HL-60/S4 treated with retinoic acid at 250 ng/mL for 4 days and 3 days (cell line): Measurements from ENCODE around the gene CCNYL1.
"Not testable (repeated sequence)": the region's sequence is repeated elsewhere in the genome, so short reads cannot be mapped to it uniquely, and the experiment has no call there.

ENCODE experiments used
- in situ Hi-C: fragments of 300-500 bp; cut with MboI; formaldehyde crosslinking; loops from 2 replicates; pipeline ENCODE4 v1.7.0; 2022; ENCODE audit warnings: low sequenced_read_pairs

Gene CCNYL1

DNA sequence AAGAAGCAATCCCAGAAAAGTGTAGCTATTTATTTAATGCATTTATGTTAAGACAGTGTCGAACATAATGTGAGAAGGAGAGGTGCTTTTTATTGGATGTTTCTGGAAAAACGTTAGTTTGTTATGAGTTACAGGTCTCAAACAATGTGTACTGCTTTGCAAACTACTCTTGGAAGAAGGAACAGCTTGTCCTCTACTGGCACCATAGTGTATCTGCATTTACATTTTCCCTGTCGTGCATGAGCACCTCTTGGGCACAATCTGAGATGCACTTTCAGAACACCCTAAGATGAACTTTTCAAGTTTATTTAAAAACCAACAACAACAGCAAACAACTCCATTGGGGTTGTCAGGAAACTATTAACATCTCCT is 22.8 kb downstream of the CCNYL1 start:
- in situ Hi-C loops, result no loop called here

DNA sequence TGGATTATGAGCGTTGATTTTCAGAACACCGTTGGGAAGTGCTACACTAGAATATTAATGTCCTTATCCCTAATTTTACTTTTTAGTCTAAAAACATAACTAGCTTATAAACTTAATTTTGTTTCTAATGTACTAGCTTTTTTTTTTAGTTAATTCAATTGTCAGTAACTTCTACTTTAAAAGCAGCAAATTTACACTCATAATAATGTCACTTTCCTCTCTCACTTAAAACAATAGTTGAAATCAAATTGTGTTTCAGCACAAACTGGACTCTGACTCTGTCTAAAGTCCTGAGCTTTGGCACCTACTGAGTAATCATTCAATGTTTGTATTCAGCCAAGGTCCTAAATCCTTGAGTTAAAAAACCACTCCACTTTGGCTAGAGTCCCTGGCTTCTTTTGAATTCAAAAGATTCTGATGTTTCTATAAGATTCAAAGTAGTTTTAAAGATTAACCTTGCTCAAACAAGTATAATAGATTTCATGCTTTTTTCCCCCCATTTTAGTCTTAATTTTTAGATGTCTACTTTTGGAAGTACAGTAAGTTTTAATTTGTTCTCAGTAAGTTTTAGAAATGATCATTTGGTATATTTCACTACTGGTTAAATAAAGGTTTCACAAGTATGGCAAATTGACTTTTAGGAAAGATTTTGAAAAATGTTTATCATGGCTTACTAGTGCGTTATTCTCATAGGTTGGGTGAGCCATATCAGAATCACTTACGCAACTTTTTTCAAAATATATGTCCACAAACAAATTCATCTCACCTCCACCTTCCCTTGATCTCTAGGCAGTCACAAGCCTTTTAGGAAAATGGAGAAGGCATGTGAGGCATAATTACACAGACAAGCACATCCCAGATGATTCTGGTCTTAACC is 23.4 kb downstream of the CCNYL1 start:
- in situ Hi-C loops, result no loop called here

GRCh38 chr2:207735513-207735859 is 24.0 kb downstream of the CCNYL1 start:
- in situ Hi-C loops, result not testable (repeated sequence)

DNA sequence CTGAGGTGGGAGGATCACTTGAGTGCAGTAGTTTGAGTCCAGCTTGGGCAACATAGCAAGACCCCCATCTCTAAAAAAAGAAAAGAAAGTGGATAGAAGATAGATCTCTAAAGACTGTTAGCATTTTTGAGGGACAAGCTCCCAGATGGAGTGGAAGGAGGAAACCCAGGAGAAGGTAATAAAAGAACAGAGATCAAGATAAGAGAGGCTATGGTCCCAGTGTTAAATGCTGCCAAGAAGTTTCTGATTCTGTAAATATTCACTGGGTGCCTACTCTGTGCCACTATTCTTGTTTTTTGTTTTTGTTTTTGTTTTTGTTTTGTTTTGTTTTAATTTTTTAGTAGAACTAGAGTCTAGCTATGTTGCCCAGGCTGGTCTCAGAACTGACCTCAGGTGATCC is 32.1 kb downstream of the CCNYL1 start:
- in situ Hi-C loops, result loop anchor here (10.0 kb wide), 1 partner anchor 321 kb away; no protein-coding TSS in a partner anchor

DNA sequence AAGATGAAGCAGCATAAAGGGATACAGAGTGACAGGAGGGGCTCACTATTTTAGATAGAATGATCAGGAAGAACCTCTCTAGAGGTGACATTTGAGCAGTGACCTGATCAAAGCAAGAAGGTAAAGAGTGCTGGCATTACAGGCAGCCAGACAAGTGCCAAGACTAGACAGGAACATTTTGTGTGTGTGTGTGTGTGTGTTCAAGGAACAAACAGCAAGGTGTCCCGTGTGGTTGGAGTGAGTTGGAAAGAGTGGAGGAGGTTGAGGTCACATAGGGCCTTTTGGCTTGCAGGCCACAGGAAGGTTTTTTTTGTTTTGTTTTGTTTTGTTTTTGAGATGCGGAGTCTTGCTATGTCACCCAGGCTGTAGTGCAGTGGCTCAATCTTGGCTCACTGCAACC is 32.6 kb downstream of the CCNYL1 start:
- in situ Hi-C loops, result loop anchor here (10.0 kb wide), 1 partner anchor 321 kb away; no protein-coding TSS in a partner anchor

DNA sequence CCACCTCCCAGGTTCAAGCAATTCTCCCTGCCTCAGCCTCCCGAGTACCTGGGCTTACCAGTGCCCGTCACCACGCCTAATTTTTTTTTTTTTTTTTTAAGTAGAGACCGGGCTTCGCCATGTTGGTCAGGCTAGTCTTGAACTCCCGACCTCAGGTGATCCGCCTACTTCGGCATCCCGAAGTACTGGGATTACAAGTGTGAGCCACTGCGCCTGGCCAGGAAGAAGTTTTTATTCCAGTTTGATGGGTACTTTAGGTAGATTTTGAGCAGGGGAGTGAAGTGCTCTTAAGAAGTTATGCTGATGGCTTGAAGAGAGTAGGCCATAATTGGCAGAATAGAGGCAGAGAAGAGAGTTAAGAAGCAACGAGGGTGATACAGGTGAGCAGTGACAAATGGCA is 33.0 kb downstream of the CCNYL1 start:
- in situ Hi-C loops, result loop anchor here (10.0 kb wide), 1 partner anchor 320 kb away; no protein-coding TSS in a partner anchor

- in situ Hi-C loops, result loop anchor here (10.0 kb wide), 1 partner anchor 319 kb away; no protein-coding TSS in a partner anchor
Observed at GRCh38 chr2:207746131-207746530, 34.7 kb downstream of the CCNYL1 start.

- in situ Hi-C loops, result loop anchor here (10.0 kb wide), 1 partner anchor 317 kb away; no protein-coding TSS in a partner anchor
Observed at GRCh38 chr2:207747653-207748560, 36.5 kb downstream of the CCNYL1 start.

- in situ Hi-C loops, result loop anchor here (10.0 kb wide), 1 partner anchor 316 kb away; no protein-coding TSS in a partner anchor
Observed at GRCh38 chr2:207748993-207749392, 37.6 kb downstream of the CCNYL1 start.

GRCh38 chr2:207749873-207750272 is 38.4 kb downstream of the CCNYL1 start:
- in situ Hi-C loops, result loop anchor here (10.0 kb wide), 1 partner anchor 315 kb away; no protein-coding TSS in a partner anchor

DNA sequence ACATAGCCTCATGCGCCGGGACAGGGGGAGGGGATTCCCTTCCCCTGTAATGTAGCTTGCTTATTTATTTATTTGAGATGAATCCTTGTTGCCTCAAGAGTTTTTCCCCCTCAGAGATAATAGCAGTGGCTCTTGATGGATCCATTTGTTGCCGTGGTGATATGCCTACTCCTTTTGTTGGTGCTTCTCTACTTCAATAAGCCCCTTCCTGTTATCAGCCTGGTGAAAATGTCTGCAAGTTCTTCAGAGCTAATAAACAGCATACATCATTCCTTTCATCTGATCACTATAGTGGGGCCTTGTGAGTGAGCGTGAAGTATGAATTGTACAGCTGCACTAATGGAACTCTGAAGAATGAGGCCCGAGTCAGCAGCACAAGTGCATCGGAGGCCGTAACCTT is 38.9 kb downstream of the CCNYL1 start:
- in situ Hi-C loops, result no loop called here

DNA sequence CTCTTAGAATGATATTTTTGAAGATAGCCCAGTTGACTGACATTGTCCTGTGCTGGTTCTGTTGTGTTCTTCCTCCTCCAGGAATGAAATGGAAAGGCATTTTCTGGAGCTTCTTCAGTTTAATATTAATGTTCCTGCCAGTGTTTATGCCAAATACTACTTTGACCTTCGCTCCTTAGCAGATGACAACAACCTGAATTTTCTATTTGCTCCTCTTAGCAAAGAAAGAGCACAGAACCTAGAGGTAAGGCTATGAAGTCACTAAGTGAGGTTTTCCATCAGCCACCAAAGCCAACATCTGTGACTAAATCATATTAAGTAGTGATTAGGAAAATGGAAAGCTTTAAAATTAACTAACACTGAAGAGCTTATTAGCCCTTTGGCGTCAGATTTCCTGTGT is 39.4 kb downstream of the CCNYL1 start:
- in situ Hi-C loops, result no loop called here

DNA sequence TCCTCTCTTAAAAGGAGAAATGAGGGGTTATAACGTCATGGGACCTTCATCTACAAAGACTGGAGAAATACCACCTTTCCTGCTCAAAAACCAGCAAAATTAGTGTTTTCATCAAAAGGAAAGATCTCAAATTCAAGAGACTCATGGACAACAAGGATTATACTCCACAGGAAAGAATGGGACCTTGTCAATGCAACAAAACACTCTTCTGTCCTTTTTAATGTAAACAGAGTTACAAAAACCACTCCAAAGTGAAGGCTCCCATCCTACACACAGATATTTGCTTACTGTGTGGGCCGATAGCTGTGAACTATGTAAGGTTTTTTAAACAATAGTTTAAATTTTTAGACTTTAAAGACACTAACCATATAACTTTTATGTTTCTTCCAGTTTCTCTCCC is 42.2 kb downstream of the CCNYL1 start:
- in situ Hi-C loops, result not testable (repeated sequence)

DNA sequence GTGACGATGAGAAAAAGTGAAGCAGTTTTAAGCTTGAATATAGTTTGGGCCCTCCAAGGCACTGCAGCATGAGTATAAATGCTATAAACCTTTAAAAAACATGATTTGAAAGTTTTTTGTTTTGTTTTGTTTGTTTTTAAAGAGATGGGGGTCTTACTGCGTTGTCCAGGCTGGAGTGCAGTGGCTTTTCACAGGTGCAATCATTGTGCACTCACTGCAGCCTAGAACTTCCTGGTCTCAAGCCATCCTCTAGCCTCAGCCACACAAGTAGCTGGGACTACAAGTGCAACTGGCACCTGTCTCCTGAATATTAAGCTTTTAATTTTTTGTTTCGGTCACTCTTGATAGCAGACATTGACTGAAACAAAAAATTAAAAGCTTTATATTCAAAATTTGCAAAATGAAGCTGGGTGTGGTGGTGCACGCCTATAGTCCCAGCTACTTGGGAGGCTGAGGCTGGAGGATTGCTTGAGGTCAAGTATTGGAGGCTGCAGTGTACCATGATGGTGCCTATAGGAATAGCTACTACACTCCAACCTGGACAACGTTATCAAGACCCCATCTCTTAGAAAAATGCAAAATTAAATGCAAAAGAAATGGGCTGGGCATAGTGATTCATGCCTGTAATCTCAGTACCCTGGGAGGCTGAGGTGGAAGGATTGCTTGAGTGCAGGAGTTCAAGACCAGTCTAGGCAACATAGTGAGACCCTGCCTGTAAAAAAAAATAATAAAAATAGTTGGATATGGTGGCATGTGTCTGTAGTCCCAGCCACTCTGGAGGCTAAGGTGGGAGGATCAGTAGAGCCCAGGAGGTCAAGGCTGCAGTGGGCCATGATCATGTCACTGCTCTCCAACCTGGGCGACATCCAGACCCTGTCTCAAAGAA is 43.3 kb downstream of the CCNYL1 start:
- in situ Hi-C loops, result no loop called here

DNA sequence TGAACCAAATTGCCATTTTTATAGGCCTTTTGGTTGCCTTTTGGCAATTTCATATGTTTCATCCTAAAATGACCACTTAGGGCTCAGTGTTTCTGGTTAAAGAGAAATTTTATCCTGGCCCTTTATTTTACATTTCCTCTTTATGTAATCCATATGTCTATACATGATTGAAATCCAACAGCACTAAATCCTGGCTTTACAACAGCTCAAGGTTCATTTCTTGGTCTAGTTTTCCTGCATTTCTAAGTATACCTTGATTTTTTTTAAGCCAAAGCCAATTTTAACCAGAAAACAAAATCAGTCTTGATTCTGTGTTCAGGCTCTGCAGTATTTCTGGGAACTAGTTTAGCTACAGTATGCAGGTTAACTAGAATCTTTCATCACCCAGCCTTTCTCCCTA is 46.6 kb downstream of the CCNYL1 start:
- in situ Hi-C loops, result no loop called here

- in situ Hi-C loops, result no loop called here
Observed at GRCh38 chr2:207759890-207760289, 48.5 kb downstream of the CCNYL1 start.

GRCh38 chr2:207760453-207760852 is 49.0 kb downstream of the CCNYL1 start:
- in situ Hi-C loops, result no loop called here

GRCh38 chr2:207761426-207761825 is 50.0 kb downstream of the CCNYL1 start:
- in situ Hi-C loops, result not testable (repeated sequence)

- in situ Hi-C loops, result no loop called here
Observed at GRCh38 chr2:207762146-207762545, 50.7 kb downstream of the CCNYL1 start.

- in situ Hi-C loops, result no loop called here
Observed at GRCh38 chr2:207763303-207763917, 52.0 kb downstream of the CCNYL1 start.
